Measurements from ENCODE around the gene CDK9. TPM values are rescaled to one million over a fixed set of nuclear protein-coding genes. Genes with fewer than 3 reads are reported as not detected.

The CDK9 gene
- total RNA-seq, 1 donor from 2014 or later, result 96.2 TPM

DNA sequence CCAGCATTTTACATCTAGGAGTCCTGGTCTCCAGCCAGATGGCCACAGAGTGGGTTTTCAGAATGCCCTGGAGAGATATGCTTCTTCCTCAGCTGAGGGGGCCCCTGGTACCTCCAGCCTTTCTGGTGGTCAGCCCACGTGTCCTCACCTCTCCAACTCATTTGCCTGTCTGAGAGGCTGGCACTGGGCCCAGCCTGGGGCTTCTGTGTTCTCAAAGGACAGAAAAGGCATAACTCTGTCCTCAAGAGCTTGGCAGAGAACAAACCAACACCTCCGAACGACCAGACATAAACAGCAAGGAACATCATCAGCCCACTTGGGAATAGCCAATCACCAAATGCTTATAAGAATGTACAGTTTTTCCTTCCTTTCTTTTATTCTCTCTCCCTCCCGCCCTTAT lies 51.5 kb downstream of the CDK9 start:
- peak overlapping the region; percentile 86 for H3K27ac ChIP-seq
- no peaks in the 10 kb centered on the region for H3K9me3 ChIP-seq
- intact Hi-C loops (cut with DNase I), result no loop called here
- peaks cover 95% of the 10 kb centered on the region for H3K4me1 ChIP-seq
- no peak overlapping the region for H3K4me3 ChIP-seq
- DNase-seq, result no peak
- peaks cover 41% of the 10 kb centered on the region for H3K36me3 ChIP-seq
- no peaks in the 10 kb centered on the region for H3K27me3 ChIP-seq (ENCODE audit: low read depth)
- ATAC-seq, result no peak
- TF ChIP-seq, protein P1, sequence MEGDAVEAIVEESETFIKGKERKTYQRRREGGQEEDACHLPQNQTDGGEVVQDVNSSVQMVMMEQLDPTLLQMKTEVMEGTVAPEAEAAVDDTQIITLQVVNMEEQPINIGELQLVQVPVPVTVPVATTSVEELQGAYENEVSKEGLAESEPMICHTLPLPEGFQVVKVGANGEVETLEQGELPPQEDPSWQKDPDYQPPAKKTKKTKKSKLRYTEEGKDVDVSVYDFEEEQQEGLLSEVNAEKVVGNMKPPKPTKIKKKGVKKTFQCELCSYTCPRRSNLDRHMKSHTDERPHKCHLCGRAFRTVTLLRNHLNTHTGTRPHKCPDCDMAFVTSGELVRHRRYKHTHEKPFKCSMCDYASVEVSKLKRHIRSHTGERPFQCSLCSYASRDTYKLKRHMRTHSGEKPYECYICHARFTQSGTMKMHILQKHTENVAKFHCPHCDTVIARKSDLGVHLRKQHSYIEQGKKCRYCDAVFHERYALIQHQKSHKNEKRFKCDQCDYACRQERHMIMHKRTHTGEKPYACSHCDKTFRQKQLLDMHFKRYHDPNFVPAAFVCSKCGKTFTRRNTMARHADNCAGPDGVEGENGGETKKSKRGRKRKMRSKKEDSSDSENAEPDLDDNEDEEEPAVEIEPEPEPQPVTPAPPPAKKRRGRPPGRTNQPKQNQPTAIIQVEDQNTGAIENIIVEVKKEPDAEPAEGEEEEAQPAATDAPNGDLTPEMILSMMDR (IDR thresholded peaks at IDR 0.05), result no peak

DNA sequence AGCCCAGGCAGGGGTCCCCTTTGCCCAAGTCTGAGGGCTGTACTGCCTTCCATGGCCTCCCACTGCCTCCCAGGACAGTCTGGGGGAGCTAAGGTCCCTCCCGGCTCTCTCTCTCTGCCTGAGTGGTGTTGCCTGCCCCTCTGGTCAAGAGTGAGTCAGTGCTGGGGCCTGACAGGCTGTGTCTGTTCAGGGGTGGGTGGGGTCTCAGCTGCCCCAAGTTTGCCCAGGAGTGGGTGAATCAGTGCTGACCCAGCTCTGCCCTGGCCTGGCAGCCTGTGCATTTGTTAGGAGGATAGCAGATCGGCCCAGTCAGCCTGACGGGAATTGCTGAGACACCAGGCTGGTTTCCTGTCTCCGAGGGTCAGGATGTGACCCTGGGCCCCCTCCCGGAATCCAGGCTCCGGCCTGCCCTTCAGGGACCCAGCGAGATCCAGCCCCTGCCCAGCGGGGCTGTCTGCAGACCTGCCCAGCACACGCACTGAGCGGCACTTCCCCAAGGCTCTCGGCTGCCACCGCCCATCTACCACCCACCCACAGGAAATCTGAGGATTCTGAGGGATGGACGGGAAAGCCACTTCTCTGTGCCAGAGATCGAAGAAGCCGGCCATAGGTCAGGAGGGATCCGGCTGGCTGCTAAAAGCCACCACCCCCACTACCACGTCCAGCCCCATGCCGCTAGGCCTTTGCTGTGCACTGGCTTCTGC lies 52.7 kb downstream of the CDK9 start:
- H3K9me3 ChIP-seq, result no peaks in the 10 kb centered on the region
- ATAC-seq, result peak; percentile 81 to 85
- intact Hi-C loops (cut with DNase I), result no loop called here
- H3K36me3 ChIP-seq, result peaks cover 51% of the 10 kb centered on the region
- H3K27ac ChIP-seq, result peak overlapping the region; percentile 86
- peak overlapping the region; percentile 10 for H3K4me3 ChIP-seq
- TF ChIP-seq, protein P1 (IDR thresholded peaks at IDR 0.05), result no peak
- H3K4me1 ChIP-seq, result peaks cover 91% of the 10 kb centered on the region
- H3K27me3 ChIP-seq (ENCODE audit: low read depth), result no peaks in the 10 kb centered on the region
- DNase-seq, result peak; percentile 82

Small RNA genes within 50 kb of the gene (microRNA-seq; reads per million reads assigned to microRNA genes)
- gene MIR2861 (ENCODE audit: borderline number of aligned reads), result not detected
- not detected for gene MIR3960 (ENCODE audit: borderline number of aligned reads)

Other genes starting within 250 kb of the CDK9 start
- gene STXBP1, start 173.8 kb upstream of the CDK9 start, total RNA-seq, result 88.6 TPM
- gene CFAP157, start 79.0 kb upstream of the CDK9 start, total RNA-seq, result 25.9 TPM
- 9.1 TPM for gene PTRH1, start 70.4 kb upstream of the CDK9 start, total RNA-seq
- gene TTC16, start 70.0 kb upstream of the CDK9 start, total RNA-seq, result 1.3 TPM
- gene TOR2A, start 50.7 kb upstream of the CDK9 start, total RNA-seq, result 16.5 TPM
- 59.4 TPM for gene SH2D3C, start 7.4 kb upstream of the CDK9 start, total RNA-seq
- gene FPGS, start 16.8 kb downstream of the CDK9 start, total RNA-seq, result 55.4 TPM
- 323 TPM for gene ENG, start 68.6 kb downstream of the CDK9 start, total RNA-seq
- 185 TPM for gene AK1, start 91.6 kb downstream of the CDK9 start, total RNA-seq
- 82.0 TPM for gene ST6GALNAC6, start 113.6 kb downstream of the CDK9 start, total RNA-seq
- 45.6 TPM for gene ST6GALNAC4, start 131.0 kb downstream of the CDK9 start, total RNA-seq
- 11.5 TPM for gene PIP5KL1, start 144.7 kb downstream of the CDK9 start, total RNA-seq
- gene DPM2, start 151.8 kb downstream of the CDK9 start, total RNA-seq, result 33.7 TPM
- gene EEIG1, start 195.0 kb downstream of the CDK9 start, total RNA-seq, result 36.0 TPM